ENCODE data around the gene FGD1. TPM values are rescaled to one million over a fixed set of nuclear protein-coding genes. Genes with fewer than 3 reads are reported as not detected.

Gene FGD1
- total RNA-seq, 2 experiments from 2014 or later = 0.08 to 0.16 TPM

- Histone ChIP-seq H3K79me2 (ENCODE audit: insufficient read depth, low read depth, low read length) (no peaks in the 10 kb centered on the region), H3K4me2 (ENCODE audit: low read length) (no peak overlapping the region), H3K9me3 (ENCODE audit: low read length) (no peaks in the 10 kb centered on the region), H3K4me1 (ENCODE audit: insufficient read depth, low read length, poor library complexity, severe bottlenecking) (no peaks in the 10 kb centered on the region), H4K20me1 (ENCODE audit: insufficient read depth, low read length) (no peaks in the 10 kb centered on the region), H3K27ac (ENCODE audit: low read depth, low read length, poor library complexity, severe bottlenecking) (no peak overlapping the region), H2AFZ (ENCODE audit: low read length) (no peak overlapping the region), H3K4me3 (ENCODE audit: low read depth, low read length, poor library complexity, severe bottlenecking) (no peak overlapping the region), H3K9me2 (ENCODE audit: insufficient read depth, low read length) (no peaks in the 10 kb centered on the region), H3K36me3 (ENCODE audit: insufficient read depth, low read length) (no peaks in the 10 kb centered on the region)
- intact Hi-C loops (cut with micrococcal nuclease; ENCODE audit: unreplicated experiment) = no loop called here
- ChIA-PET POLR2A (no interaction called here), CTCF (ENCODE audit: unreplicated experiment) (no interaction called here)
- no TSS peak for BruUV-seq (replicated peaks)
- no peak for TF ChIP-seq EZH2phosphoT487 (IDR thresholded peaks at IDR 0.05; ENCODE audit: borderline replicate concordance, low read depth, low read length)
- no peak for TF ChIP-seq CTCF (conservative IDR thresholded peaks at IDR 0.05; ENCODE audit: low read length)
- no peak for DNase-seq (ENCODE audit: low spot score)
Measured at GRCh38 chrX:54422168-54422567, 73.9 kb downstream of the FGD1 start.

DNA sequence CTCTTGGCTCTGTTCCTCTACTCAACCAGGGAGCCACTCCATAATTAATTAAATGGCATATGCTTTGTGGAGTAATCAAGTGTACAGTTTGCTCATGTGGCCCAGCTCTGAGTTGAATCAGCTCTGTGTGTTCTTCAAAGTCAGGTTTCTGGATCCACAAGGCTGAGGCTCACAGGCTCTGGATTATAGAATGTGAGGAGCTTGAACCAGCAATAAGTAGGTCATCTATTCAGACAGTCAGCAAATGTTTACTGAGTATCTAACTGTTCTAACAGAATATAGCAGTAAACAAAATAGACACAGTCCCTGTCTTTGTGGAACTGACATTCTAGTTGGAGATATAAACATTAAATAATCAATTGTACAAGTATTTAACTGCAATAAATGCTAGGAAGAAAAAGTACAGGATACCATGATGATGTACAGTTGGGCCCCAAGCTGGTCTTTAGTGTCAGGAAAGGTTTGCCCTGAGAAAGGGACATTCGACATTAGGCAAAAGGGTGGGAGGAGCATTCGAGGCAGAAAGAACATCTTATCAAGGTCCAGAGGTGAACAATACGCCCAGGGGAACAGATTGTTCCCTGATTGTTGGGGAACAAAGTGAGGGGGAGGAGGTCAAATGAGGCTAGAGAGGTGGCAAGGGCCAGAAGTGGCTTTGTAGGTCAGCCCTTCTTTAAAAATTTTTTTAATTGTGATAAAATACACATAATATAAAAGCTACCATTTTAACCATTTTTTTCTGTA, 76.3 kb downstream of the FGD1 start:
- CTCF ChIA-PET (ENCODE audit: unreplicated experiment) = no interaction called here
- Histone ChIP-seq H4K20me1 (ENCODE audit: insufficient read depth, low read length) (no peaks in the 10 kb centered on the region), H3K4me2 (ENCODE audit: low read length) (no peak overlapping the region), H3K9me2 (ENCODE audit: insufficient read depth, low read length) (no peaks in the 10 kb centered on the region), H3K4me3 (ENCODE audit: low read depth, low read length, poor library complexity, severe bottlenecking) (no peak overlapping the region), H3K9me3 (ENCODE audit: low read length) (no peaks in the 10 kb centered on the region), H3K36me3 (ENCODE audit: insufficient read depth, low read length) (no peaks in the 10 kb centered on the region), H3K79me2 (ENCODE audit: insufficient read depth, low read depth, low read length) (no peaks in the 10 kb centered on the region), H2AFZ (ENCODE audit: low read length) (no peak overlapping the region), H3K27ac (ENCODE audit: low read depth, low read length, poor library complexity, severe bottlenecking) (no peak overlapping the region), H3K4me1 (ENCODE audit: insufficient read depth, low read length, poor library complexity, severe bottlenecking) (no peaks in the 10 kb centered on the region)
- intact Hi-C loops (cut with micrococcal nuclease; ENCODE audit: unreplicated experiment) = no loop called here
- no peak for DNase-seq (ENCODE audit: low spot score)
- BruUV-seq (replicated peaks) = no TSS peak
- TF ChIP-seq CTCF (conservative IDR thresholded peaks at IDR 0.05; ENCODE audit: low read length) = no peak
- no peak for TF ChIP-seq EZH2phosphoT487 (IDR thresholded peaks at IDR 0.05; ENCODE audit: borderline replicate concordance, low read depth, low read length)
- POLR2A ChIA-PET = interaction anchor here (0.6 kb wide), 1 partner anchor 40 kb away, joined by 3 read pairs; no protein-coding TSS in a partner anchor

- POLR2A ChIA-PET = no interaction called here
- H3K27ac ChIP-seq (ENCODE audit: low read depth, low read length, poor library complexity, severe bottlenecking) = no peak overlapping the region
- H2AFZ ChIP-seq (ENCODE audit: low read length) = no peak overlapping the region
- no peak for DNase-seq (ENCODE audit: low spot score)
- H3K4me2 ChIP-seq (ENCODE audit: low read length) = no peak overlapping the region
- H3K79me2 ChIP-seq (ENCODE audit: insufficient read depth, low read depth, low read length) = no peaks in the 10 kb centered on the region
- H3K36me3 ChIP-seq (ENCODE audit: insufficient read depth, low read length) = no peaks in the 10 kb centered on the region
- CTCF ChIA-PET (ENCODE audit: unreplicated experiment) = no interaction called here
- intact Hi-C loops (cut with micrococcal nuclease; ENCODE audit: unreplicated experiment) = no loop called here
- H3K4me1 ChIP-seq (ENCODE audit: insufficient read depth, low read length, poor library complexity, severe bottlenecking) = no peaks in the 10 kb centered on the region
- TF ChIP-seq CTCF (conservative IDR thresholded peaks at IDR 0.05; ENCODE audit: low read length) = no peak
- TF ChIP-seq EZH2phosphoT487 (IDR thresholded peaks at IDR 0.05; ENCODE audit: borderline replicate concordance, low read depth, low read length) = no peak
- no peaks in the 10 kb centered on the region for H3K9me2 ChIP-seq (ENCODE audit: insufficient read depth, low read length)
- no peaks in the 10 kb centered on the region for H3K9me3 ChIP-seq (ENCODE audit: low read length)
- no peaks in the 10 kb centered on the region for H4K20me1 ChIP-seq (ENCODE audit: insufficient read depth, low read length)
- no peak overlapping the region for H3K4me3 ChIP-seq (ENCODE audit: low read depth, low read length, poor library complexity, severe bottlenecking)
- BruUV-seq (replicated peaks) = no TSS peak
Measured at GRCh38 chrX:54416965-54417364, 79.1 kb downstream of the FGD1 start.
